AG04449 (cell line): ENCODE results near the gene SUFU.

Experiments
- CTCF ChIA-PET: fragments of 350-600 bp; formaldehyde crosslinking; extraction: SDS; loops from one replicate; lab custom pipeline; 2021; ENCODE audit warnings: antibody characterized with exemption; lab: Yijun Ruan, JAX
- POLR2A ChIA-PET: fragments of 400-600, 350-600 bp; formaldehyde crosslinking; extraction: SDS; loops from one replicate; lab custom pipeline; 2020; ENCODE audit warnings: antibody characterized with exemption, inconsistent platforms; lab: Yijun Ruan, JAX
- DNase-seq: peaks from one replicate; pipeline ENCODE4 v3.0.0-alpha.2; 2010; ENCODE audit warnings: low read depth, low spot score
- H3K4me3 ChIP-seq: 2 replicates; pipeline ENCODE4 v1.5.1; 2011; ENCODE audit warnings: low read depth, mild to moderate bottlenecking, control low read depth, low read length
- TF ChIP-seq, protein P1 (sequence below): IDR thresholded peaks from one replicate; pipeline ENCODE4 v1.5.1; 2011; ENCODE audit warnings: mild to moderate bottlenecking, moderate library complexity, low read length, control low read depth, inconsistent platforms; ENCODE audit not compliant: insufficient read depth; ENCODE audit errors: missing control alignments

SUFU gene

DNA sequence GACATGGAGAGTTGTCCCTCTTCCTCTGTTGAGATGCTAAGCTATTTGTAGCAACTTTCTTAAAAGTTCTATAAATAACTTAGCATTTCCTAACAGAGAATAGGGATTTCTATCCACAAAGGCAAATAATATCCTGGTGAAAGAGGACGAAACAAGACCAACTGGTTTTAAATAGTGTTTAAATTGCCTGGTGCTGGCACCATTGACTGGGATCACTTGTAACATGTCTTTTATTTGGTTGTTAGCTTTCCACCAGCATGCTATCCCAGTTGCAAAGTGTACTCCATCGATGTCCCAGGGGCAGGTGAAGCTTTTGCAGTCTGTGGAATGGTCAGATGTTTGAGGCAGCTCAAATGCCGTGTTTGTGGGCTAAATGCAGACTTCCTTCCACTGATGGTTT, 3.7 kb downstream of the SUFU start:
- TF ChIP-seq, protein P1, sequence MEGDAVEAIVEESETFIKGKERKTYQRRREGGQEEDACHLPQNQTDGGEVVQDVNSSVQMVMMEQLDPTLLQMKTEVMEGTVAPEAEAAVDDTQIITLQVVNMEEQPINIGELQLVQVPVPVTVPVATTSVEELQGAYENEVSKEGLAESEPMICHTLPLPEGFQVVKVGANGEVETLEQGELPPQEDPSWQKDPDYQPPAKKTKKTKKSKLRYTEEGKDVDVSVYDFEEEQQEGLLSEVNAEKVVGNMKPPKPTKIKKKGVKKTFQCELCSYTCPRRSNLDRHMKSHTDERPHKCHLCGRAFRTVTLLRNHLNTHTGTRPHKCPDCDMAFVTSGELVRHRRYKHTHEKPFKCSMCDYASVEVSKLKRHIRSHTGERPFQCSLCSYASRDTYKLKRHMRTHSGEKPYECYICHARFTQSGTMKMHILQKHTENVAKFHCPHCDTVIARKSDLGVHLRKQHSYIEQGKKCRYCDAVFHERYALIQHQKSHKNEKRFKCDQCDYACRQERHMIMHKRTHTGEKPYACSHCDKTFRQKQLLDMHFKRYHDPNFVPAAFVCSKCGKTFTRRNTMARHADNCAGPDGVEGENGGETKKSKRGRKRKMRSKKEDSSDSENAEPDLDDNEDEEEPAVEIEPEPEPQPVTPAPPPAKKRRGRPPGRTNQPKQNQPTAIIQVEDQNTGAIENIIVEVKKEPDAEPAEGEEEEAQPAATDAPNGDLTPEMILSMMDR: no peak
- H3K4me3 ChIP-seq: no peak overlapping the region
- POLR2A ChIA-PET: no interaction called here
- no peak for DNase-seq
- CTCF ChIA-PET: interaction anchor here (1.0 to 12.2 kb wide), 7 partner anchors 33 to 277 kb away, joined by 3 to 300 read pairs (median 5); partner anchors contain the start of gene TRIM8

DNA sequence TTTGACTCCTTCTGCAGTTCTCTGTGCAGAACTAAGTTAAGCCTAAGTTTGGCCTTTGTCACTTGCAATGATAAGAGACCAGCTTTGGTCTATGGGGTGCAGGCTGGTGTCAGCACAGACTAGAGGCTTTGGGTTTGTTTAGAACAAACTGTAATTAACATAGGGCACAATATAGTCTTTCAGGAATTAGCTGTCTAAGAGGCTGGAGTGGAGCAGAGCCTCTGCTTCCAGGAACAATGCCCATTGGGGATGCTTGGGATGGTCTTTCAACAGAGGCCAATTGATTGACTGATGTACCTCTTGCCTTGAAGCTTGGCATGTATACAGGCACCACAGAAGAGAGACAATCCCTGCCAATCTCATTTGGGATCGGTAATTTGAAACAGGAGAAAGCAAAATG, 4.7 kb downstream of the SUFU start:
- no peak for DNase-seq
- POLR2A ChIA-PET: no interaction called here
- H3K4me3 ChIP-seq: no peak overlapping the region
- CTCF ChIA-PET: interaction anchor here (0.9 to 12.2 kb wide), 10 partner anchors 10 to 278 kb away, joined by 3 to 300 read pairs (median 4); partner anchors contain the start of gene TRIM8
- TF ChIP-seq, protein P1: no peak

DNA sequence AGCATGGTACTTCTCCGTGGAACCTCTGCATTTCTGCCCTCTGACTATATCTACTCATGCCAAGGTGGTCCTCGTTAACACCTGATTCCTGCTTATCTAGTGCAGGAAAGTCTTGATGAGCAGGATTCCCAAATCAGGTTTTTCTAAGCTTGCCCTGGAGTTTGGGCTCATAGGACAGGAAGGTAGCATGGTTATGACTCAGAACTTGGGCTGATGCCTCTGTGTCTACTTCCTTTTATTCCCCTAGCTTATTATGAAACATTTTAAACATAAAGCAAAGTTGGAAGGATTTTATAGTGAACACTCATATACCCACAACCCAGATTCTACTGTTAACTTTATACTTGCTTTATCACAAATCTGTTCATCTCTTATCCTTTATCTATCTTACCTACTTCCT, 5.6 kb downstream of the SUFU start:
- H3K4me3 ChIP-seq: no peak overlapping the region
- no peak for DNase-seq
- TF ChIP-seq, protein P1: no peak
- ChIA-PET POLR2A (interaction anchor here (0.9 kb wide), 1 partner anchor 8 kb away, joined by 3 read pairs; no protein-coding TSS in a partner anchor), CTCF (interaction anchor here (0.9 to 12.2 kb wide), 5 partner anchors 9 to 77 kb away, joined by 3 to 300 read pairs (median 3); no protein-coding TSS in a partner anchor)

DNA sequence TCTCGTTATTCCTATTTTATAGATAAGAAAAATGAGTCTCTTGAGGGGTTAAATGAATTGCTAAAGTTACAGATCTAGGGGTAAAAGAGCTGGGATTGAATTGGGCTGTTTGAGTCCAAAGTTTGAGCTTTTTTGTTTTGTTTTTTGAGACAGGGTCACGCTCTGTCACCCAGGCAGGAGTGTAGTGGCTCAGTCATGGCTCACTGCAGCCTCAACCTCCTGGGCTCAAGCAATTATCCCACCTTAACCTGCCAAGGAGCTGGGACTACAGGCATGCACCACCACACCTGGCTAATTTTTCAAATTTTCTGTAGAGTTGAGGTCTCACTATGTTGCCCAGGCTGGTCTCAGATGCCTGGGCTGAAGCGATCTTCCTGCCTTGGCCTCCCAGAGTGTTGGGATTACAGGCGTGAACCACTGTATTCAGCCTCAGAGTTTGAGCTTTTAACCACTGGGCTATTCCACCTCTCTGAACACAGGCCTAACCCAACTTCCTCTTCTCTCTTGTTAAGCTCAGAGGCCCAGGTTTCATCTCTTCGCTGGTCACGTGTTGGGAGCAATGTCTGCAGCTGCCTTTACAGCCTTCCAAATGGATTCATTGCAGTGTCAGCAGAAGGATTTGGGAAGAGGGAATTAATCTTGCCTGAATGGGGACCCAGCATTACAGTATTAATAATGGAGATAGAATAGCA, 8.0 kb downstream of the SUFU start:
- H3K4me3 ChIP-seq: no peak overlapping the region
- DNase-seq: no peak
- TF ChIP-seq, protein P1: no peak
- ChIA-PET POLR2A (interaction anchor here (0.6 kb wide), 1 partner anchor 168 kb away, joined by 3 read pairs; no protein-coding TSS in a partner anchor), CTCF (interaction anchor here (0.6 to 12.2 kb wide), 7 partner anchors 8 to 164 kb away, joined by 3 to 300 read pairs (median 5); partner anchors contain the start of gene SUFU)

DNA sequence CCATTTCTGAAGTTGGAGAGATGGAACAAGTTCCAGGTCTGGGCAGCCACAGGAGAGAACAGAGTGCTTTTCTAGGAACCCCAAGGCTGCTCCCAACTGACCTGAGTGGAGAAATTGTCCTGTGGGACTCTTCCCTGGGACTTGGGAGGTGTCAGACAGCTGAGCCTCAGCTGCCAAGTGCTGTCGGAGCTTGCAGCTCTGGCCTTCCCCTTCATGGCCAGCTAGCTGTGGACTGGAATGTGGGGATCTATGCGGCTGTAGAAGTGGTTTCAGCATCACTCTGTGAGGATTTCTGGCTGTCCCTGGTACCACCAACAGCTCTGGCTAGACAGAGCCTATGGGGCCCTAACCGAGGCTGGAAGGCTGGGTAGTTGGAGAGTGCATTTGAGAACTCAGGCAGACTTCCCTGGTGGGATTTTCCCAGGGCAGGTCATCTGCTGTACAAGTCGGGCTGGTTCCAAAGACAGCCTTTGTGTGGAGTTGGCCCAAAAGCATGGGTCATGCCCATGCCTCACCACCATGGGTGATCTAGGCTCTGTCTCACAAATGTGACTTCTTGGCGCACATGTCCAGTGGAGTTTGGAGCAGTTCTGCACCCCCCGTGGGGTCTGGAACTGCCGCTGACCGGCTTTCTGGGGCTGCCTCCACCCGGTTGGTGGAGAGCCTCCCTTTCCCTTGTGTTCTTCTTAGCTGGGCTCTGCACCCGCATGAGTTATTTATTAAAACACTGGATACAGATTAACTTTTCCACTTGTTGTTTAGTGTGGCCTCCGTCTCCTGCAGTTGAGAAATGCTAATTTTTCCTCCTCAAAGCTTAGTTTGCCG, 10.9 kb downstream of the SUFU start:
- CTCF ChIA-PET: interaction anchor here (2.1 to 5.8 kb wide), 3 partner anchors 10 to 69 kb away, joined by 11 to 34 read pairs (median 16); partner anchors contain the start of genes ACTR1A and SUFU
- no peak for DNase-seq
- TF ChIP-seq, protein P1: no peak
- no peak overlapping the region for H3K4me3 ChIP-seq
- POLR2A ChIA-PET: no interaction called here
